Measurements from ENCODE around the gene LILRB1.
"Not testable (repeated sequence)": the region's sequence is repeated elsewhere in the genome, so short reads cannot be mapped to it uniquely, and the experiment has no call there.

Gene LILRB1

DNA sequence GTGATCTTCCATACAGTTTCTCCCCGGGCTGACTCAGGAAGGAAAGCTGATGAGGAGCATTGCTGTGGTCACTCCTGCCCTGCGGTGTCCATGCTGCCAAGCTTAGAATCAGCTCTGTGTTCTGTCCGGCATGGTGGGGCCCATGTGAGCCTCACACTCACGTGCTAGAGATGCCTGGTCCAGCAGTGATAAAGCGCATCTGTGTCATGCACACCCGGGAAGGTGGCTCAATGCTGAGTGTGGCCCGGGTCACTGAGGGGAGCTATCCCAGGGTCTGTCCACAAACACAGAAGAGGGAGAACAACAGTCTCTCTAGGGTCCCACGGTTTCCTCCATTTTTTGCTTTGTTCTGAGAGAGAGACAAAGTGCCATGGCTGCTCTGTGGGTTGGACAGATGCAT is 3.5 kb upstream of the LILRB1 start:
- no peak for DNase-seq

- DNase-seq, result not testable (repeated sequence)
Observed at GRCh38 chr19:54627912-54628311, 2.4 kb upstream of the LILRB1 start.

DNA sequence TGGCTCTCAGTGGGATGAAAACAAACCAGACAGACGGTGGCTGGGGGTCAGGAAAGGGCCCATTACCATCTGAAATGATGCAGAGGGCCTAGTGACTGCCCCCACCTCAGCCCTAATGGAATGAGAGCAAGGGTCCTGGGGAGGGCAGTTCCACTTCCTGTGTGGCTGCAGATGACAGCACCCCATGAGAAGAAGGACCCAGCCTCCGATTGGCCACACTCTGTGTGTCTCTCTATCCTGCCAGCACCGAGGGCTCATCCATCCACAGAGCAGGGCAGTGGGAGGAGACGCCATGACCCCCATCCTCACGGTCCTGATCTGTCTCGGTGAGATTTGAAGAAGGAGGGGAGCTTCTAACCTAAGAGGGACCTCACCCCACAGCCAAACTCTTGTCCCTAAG is 498 bp downstream of the LILRB1 start:
- DNase-seq, result no peak

GRCh38 chr19:54631489-54632337 is 1.4 kb downstream of the LILRB1 start:
- DNase-seq, result not testable (repeated sequence)

DNA sequence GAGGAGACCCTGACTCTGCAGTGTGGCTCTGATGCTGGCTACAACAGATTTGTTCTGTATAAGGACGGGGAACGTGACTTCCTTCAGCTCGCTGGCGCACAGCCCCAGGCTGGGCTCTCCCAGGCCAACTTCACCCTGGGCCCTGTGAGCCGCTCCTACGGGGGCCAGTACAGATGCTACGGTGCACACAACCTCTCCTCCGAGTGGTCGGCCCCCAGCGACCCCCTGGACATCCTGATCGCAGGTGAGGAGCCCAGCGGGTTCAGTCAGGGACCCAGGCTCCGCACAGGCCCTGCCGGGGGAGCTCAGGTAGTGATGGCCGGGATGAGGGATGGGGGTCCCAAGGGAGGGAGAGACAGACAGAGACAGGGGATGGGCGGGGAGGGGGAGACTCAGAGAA is 2.2 kb downstream of the LILRB1 start:
- not testable (repeated sequence) for DNase-seq

GRCh38 chr19:54633401-54633800 is 3.1 kb downstream of the LILRB1 start:
- no peak for DNase-seq

- DNase-seq, result not testable (repeated sequence)
Observed at GRCh38 chr19:54636081-54636480, 5.8 kb downstream of the LILRB1 start.

GRCh38 chr19:54638683-54639082 is 8.4 kb downstream of the LILRB1 start:
- no peak for DNase-seq

DNA sequence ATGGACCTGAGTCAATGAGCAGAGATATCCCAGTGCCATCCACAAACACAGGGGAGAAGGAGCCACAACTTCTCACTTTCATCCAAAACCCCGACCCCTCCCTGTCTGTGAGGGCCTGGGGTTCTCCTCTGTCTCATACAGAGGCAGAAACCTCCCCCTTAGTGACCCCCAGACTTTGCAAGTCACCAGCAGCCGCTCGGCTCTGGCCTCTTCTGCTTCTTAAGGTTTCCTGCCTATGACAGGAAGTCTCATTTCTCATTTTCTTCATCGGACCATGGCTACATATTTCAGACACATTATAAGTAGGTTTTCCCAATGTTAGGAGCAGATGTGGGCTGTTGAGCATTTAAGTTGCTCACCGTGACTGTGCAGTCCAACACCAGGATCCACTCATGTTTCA is 12.7 kb downstream of the LILRB1 start:
- not testable (repeated sequence) for DNase-seq

- not testable (repeated sequence) for DNase-seq
Observed at GRCh38 chr19:54643583-54643982, 13.3 kb downstream of the LILRB1 start.

GRCh38 chr19:54644056-54644455 is 13.8 kb downstream of the LILRB1 start:
- no peak for DNase-seq

- DNase-seq, result no peak
Observed at GRCh38 chr19:54646331-54646841, 16.1 kb downstream of the LILRB1 start.

- no peak for DNase-seq
Observed at GRCh38 chr19:54648129-54648528, 17.8 kb downstream of the LILRB1 start.

DNA sequence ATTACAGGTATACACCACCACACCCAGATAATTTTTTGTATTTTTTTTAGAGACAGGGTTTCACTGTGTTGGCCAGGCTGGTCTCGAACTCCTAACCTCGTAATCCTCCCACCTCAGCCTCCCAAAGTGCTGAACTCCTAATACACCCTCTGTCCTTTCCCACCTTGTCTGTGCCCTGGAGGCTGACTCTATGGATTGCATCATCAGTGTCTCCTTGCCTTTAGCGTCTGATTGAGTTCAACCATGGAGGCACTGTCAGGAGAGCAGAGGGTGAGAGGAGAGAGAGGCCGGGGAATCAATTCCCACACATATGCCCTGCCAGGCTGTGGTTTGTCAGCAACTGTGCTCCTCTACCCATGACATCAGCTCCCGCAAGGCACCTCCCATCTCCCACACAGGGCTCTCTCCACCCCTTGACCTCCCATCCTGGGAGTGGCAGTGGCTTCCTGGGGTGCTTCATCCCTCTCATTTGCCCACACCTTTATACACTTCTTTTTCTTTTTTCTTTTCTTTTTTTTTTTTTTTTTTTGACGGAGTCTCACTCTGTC is 19.9 kb downstream of the LILRB1 start:
- no peak for DNase-seq

DNA sequence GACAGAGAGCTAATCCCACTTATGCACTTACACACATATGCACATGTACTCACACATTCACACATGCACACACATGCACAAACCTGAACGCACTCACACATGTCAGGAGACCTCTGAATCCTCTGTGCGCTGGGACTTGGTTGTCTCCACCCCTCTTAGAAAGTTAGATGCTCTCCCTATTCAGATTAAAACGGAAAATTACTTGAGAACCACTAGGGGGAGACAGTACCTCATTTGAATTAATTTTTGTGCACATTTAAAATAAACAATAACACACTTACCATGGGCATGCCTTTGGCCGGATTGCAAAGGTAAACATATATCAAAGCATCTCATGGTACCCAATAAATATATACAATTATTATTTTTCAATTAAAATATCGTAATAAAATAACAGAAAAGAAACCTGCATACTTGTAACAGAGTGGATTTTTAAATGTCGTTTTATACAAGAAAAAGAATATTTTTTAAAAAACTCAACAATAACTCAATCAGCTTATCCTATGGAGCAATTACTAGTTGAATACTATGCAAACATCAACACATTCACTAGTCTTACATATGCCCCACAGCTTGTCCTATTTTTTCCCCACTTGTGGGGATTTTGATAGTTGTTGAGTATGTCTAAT is 23.0 kb downstream of the LILRB1 start:
- DNase-seq, result no peak

GRCh38 chr19:54654447-54655321 is 24.4 kb downstream of the LILRB1 start:
- DNase-seq, result no peak

GRCh38 chr19:54659300-54659699 is 29.0 kb downstream of the LILRB1 start:
- no peak for DNase-seq

- no peak for DNase-seq
Observed at GRCh38 chr19:54660306-54660705, 30.0 kb downstream of the LILRB1 start.

- DNase-seq, result no peak
Observed at GRCh38 chr19:54660964-54661363, 30.7 kb downstream of the LILRB1 start.

DNA sequence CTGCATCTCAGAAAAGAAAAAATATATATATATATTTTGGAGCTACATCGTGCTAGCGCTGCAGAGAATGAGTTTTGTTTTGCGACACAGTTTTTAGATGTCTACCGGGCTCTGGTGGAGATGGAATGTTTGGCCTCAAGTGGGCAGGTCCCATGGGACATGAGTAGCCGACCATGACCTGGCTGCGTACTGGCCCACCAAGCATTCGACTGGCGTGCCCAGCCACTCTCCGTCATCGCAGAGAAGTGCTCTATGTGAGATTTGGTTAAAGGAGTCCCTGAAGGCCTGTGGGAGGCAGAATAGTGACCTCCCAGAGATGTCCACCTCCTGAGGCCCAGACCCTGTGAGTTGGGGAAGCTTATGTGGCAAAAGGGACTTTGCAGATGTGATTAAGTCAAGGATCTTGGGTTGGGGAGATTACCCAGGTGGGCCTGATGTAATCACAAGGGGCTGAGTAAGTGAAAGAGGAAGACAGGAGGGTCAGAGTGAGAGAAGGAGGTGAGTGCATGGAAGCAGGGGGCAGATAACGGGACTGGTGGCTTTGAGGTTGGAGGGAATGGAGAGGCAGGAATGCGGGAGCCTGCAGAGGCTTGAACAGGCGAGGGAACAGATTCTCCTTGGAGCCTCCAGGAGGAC is 31.7 kb downstream of the LILRB1 start:
- DNase-seq, result no peak

- DNase-seq, result no peak
Observed at GRCh38 chr19:54662730-54663129, 32.4 kb downstream of the LILRB1 start, which contains the start of gene LILRB4. LILRB4 (plus strand) TSS chr19:54662985; CDS start chr19:54663034, 49 bp downstream.

- no peak for DNase-seq
Observed at GRCh38 chr19:54665530-54665929, 35.2 kb downstream of the LILRB1 start.

Data from central memory CD4-positive, alpha-beta T cell (primary cell).